LHCN-M2 (cell line): Measurements from ENCODE around the gene NTM. TPM values are rescaled to one million over a fixed set of nuclear protein-coding genes. Genes with fewer than 3 reads are reported as not detected.
A peak's percentile ranks its signal among the peaks of the same experiment; 100 is the strongest.

Source experiments
- DNase-seq: peaks from one replicate; pipeline ENCODE4 v3.0.0-alpha.2; 2012; ENCODE audit warnings: low read depth
- total RNA-seq: library from RNA; depleted of rRNA; stranded (reverse); fragments of >200 nt; gene quantifications from 2 replicates; pipeline ENCODE4 v1.2.3, GENCODE V29; 2014

Gene NTM
- total RNA-seq, 1 experiment from 2014 or later = 45.6 TPM

DNA sequence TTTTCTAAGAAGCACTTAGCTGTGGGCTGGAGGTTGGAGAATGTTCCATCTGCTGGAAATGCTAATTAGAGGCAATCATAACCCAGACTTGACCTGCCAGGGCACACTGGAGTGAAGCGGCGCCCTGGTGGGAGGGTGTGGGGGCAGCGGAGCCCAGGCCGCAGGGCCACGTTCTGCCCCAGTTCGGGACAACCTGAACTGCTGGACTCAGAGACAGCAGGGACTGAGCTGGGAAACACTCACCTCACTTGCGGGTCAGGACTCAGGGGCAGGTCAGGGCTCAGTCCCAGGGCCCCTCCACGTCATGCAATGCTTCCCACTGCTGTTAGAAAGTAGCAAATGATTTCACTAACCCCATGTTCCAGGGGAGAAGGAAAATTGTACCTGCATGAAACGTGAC lies 316.4 kb downstream of the NTM start:
- no peak for DNase-seq

- no peak for DNase-seq
Observed at GRCh38 chr11:131687291-131688047, 317.1 kb downstream of the NTM start.

- peak; percentile 37 for DNase-seq
Observed at GRCh38 chr11:131688048-131688693, 317.8 kb downstream of the NTM start.

DNA sequence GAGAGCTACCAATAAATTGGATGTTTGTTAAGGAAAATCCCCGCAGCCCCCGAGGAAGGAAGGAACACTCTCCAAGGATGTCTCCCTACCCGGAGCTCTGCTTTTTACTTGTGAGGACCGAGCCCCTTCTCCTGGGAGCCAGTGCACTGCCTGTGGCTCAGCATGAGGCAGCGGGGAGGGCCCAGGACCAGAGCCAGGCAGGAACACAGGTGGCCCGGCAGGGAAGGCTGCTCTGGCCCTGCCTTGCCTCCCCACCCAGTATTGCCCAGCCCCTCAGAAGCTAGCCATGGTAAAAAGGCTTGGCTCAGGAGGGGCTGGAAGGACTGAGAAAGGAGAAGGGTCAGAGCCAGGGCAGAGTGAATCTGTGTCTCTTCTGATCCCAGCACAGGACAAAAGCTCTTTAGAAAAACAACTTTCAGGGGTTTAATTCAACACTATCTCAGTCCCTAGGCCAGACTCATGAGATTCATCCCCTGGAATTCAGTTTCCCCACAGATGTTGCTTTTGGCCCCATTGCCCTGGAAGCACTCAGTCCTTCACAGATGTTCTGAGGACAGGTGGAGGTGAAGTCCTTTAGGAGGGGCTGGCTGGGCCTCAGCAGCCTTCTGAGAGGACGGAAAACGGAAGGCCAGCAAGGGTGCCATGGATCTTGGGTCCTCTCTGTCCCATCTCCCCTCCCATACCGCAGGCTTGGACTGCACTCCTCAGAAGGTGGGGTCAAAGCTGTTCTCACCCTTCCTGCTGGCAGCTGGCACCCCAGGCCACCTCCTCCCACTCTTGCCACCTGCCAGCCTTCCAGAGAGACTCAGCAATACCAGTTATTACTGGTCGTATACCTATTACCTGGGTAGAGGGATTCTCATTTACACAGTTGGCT lies 318.9 kb downstream of the NTM start:
- no peak for DNase-seq

- no peak for DNase-seq
Observed at GRCh38 chr11:131690362-131690761, 319.9 kb downstream of the NTM start.

GRCh38 chr11:131690776-131691175 lies 320.4 kb downstream of the NTM start:
- DNase-seq = no peak

DNA sequence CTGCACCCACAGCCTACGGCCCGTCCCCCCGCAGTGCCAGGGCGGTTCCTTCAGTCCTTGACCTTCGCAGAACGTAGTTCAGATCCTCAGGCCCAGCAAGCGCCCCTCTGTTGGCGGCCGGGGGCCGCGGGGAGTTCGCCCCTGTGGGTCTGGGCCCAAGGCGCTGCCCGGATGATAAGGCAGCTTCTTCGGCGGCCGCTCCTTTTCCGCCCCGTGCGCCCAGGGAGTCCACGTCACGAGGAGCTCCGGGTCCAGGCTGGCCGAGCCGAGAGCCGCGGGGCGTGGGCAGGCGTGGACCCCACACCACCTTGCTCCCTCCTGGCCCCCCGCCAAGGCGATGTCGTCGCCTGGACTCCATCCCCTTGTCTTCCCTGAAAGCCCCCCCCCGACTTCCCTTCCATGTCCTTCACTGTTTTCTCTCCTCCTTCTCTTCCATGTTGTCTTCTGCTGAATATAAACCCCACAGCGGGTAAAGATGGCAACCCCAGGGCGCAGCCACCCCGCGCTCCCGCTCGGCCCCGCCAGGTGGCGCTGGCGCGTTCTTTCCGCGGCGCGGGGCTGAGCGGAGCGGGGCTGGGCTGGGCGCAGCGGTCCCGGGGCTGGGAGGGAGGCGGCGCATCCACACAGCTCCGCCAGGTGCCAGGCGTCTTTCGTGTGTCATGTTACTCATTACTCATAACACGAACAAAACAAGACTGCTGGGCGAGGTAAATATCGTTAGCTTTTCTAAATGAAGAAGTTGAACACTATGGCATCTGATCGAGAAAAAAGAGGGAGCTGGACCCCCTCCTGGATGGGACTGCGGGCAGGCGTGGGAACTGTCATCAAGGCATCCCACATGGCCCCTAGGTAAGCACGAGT lies 321.0 kb downstream of the NTM start:
- DNase-seq = peak; percentile 11

GRCh38 chr11:131692151-131692550 lies 321.7 kb downstream of the NTM start:
- no peak for DNase-seq

GRCh38 chr11:131692961-131693360 lies 322.5 kb downstream of the NTM start:
- DNase-seq = no peak

- DNase-seq = no peak
Observed at GRCh38 chr11:131693756-131694155, 323.3 kb downstream of the NTM start.

DNA sequence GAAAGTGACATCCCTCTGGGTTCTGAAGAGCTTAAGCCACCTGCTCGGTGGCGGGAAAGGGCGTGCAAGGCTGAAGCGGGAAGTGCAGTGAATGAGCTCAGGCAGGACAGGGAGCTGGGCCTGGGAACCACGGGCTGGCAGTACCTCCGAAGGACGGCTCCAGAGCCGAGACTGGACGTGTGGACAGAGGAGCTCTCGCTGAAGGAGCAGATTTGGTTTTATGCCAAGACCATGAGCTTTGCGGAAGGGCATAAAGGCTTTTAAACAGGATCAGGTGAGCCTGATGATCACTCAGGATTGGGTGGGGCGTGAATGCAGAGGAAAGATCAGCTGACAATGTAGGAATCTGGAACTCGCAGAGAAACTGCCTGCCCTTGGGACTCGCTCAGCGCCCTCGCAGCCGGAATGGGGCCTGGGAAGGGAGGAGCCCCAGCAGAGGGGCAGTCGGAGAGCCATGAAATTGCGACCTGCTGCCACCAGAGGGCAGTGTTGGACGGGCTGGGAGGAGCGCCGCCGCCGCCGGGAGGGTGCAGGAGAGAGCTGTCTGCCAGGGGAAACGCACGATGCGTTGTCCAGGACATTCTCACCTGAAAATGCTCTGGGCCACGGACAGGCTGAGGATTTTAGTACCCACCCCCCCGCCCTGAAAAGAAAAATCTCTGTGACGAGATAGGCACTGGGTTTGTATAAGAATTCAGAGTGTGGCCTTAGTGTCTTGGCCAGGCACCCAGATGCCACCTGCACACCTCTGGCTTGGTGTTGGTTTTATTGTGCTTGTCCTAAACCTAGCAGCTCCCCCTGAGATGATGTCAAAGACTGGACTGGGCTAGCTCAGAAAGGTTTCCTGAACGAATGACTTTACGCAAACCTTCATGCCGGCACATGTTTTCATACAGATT lies 324.4 kb downstream of the NTM start:
- peak; percentile 61 for DNase-seq

DNA sequence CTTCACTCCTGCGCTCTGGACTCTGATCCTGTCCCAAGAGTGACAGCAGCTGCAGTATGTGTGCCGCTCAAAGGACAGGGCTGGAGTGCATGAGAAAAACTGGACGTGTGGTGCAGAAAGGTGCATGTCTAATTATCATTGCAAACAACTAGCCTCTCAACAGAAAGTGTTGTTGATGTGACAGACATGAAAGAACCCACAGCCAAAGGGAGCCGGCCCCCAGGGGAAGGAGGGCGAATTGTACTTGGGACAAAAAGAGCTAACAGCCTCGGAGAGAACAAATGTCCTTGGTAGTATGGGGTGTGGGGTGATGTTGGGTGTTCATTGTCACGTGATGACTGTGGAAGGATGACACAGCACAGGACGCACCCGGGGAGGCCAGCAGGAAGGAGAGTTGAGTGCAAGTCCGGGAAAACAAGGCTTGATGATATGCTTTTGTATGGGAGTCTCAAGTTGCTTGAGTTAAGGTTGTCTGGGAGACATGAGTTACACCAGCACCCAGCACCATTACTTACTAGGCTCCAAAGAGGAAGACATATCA lies 325.5 kb downstream of the NTM start:
- DNase-seq = no peak

DNA sequence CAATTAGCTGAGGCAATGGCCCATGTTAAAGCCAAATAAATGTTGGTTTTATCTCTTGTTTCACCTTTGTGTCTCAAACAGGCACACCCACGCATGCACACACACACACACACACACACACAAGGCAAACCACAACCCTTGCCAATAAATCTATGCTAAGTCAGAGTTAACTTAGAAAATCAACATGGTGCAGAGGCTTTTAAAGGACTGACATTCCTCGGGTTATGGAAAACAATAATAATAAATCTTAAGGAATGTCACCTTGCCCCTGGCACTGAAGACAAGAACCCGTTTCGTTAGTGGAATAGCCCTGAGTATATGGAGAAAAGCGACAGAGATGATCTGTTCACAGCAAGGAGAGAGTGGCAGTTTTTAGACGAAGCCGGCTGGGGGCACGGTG lies 326.3 kb downstream of the NTM start:
- DNase-seq = no peak

- no peak for DNase-seq
Observed at GRCh38 chr11:131703311-131703710, 332.9 kb downstream of the NTM start.

DNA sequence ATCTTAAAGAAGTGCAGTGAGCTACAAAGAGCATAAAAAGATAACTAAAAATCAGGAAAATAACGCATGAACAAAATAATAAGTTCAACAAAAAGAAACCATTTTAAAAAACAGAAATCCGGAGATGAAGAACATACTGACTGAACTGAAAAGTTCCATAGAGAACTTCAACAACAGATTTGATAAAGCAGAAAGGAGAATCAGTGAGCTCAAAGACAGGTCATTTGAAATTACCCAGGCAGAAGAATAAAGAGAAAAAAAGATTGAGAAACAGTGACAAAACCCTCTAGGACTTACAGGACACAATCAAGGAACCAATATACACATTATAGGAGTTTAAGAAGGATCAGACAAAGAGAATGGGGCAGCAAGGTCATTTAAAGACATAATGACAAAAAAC lies 334.3 kb downstream of the NTM start:
- no peak for DNase-seq

DNA sequence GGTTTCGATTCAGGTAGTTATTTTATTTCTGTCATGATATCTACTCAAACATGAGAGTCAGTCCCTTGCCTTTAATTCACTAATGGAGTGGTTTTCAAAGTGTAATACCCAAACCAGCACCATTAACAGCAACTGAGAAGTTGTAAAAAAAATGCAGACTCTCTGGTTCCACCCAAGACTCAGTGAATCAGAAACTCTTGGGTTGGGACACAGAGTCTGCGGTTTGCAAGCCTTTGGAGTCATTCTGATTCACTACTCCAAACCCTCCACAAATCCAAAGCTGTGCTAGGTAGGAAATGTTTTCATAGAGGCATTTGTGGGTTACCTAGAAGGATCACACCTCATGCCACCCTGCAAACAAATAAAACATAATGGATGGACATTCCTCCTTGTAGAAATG lies 340.1 kb downstream of the NTM start:
- peak; percentile 64 for DNase-seq

- DNase-seq = no peak
Observed at GRCh38 chr11:131712897-131713296, 342.5 kb downstream of the NTM start.

DNA sequence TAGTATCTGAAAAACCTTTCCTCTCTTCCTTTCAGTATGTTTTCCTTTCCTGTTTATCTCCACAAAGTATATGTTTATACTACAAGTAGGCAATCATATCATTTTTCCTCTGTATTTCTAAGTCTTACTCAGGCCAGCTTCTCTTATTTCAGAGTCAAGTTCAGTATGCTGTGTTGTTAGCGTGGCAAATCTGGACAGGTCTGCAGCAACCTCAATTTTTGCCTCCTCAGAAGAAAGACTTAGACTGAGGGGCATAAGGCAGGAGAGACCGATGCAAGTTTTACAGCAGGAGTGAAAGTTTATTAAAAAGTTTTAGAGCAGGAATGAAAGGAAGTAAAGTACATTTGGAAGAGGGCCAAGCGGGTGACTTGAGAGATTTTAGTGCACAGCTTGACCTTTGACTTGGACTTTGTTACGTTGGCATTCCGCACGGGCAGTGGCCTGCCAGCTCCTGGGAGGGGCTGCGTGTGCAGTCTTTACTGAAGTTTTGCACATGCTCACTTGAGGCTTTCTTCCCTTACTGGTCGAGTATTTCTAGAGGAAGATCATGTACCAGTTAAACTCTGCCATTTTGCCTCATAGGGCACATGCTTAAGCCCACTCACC lies 343.2 kb downstream of the NTM start:
- DNase-seq = no peak

- DNase-seq = no peak
Observed at GRCh38 chr11:131717616-131718015, 347.2 kb downstream of the NTM start.

DNA sequence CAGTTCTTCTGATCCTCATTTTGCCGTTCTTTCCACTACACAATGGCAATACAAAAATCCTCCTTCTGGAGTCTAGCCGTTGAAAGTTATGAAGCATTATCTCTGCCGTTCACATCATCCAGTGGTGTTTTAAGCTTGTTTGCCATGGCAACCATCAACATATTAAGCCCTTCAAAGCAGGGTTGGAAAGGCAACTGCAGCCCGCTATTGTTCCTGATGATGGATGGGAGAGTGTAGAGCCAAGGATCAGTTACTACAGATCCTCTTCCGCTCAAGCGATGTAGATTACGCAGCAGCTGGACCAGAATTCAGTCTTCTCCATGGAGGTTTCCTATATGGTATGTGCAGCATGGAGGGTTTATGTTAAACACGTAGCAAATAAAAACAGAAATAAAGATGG lies 352.7 kb downstream of the NTM start:
- no peak for DNase-seq
